BLaER1 (cell line): ENCODE data around the gene MGAT4B.

ENCODE experiments used
- H3K27ac ChIP-seq: shearing (Covaris generic); formaldehyde crosslinking; 2 replicates; pipeline ENCODE4 v1.8.1; 2022
- H3K27me3 ChIP-seq: shearing (Covaris generic); formaldehyde crosslinking; 2 replicates; pipeline ENCODE4 v1.8.1; 2022
- H3K36me3 ChIP-seq: shearing (Covaris generic); formaldehyde crosslinking; 2 replicates; pipeline ENCODE4 v1.8.1; 2022
- H3K4me1 ChIP-seq: shearing (Covaris generic); formaldehyde crosslinking; 2 replicates; pipeline ENCODE4 v1.8.1; 2022
- H3K4me2 ChIP-seq: shearing (Covaris generic); formaldehyde crosslinking; 2 replicates; pipeline ENCODE4 v1.8.1; 2022
- H3K4me3 ChIP-seq: shearing (Covaris generic); formaldehyde crosslinking; 2 replicates; pipeline ENCODE4 v1.8.1; 2022
- H3K9ac ChIP-seq: shearing (Covaris generic); formaldehyde crosslinking; 2 replicates; pipeline ENCODE4 v1.8.1; 2022
- H3K9me3 ChIP-seq: shearing (Covaris generic); formaldehyde crosslinking; 2 replicates; pipeline ENCODE4 v1.8.1; 2022
- H4K20me1 ChIP-seq: shearing (Covaris generic); formaldehyde crosslinking; 2 replicates; pipeline ENCODE4 v1.8.1; 2022
- Cebpa-rat ChIP-seq: shearing (Covaris generic); IDR thresholded peaks from 2 replicates; pipeline ENCODE4 v1.8.1; 2022

Gene MGAT4B

DNA sequence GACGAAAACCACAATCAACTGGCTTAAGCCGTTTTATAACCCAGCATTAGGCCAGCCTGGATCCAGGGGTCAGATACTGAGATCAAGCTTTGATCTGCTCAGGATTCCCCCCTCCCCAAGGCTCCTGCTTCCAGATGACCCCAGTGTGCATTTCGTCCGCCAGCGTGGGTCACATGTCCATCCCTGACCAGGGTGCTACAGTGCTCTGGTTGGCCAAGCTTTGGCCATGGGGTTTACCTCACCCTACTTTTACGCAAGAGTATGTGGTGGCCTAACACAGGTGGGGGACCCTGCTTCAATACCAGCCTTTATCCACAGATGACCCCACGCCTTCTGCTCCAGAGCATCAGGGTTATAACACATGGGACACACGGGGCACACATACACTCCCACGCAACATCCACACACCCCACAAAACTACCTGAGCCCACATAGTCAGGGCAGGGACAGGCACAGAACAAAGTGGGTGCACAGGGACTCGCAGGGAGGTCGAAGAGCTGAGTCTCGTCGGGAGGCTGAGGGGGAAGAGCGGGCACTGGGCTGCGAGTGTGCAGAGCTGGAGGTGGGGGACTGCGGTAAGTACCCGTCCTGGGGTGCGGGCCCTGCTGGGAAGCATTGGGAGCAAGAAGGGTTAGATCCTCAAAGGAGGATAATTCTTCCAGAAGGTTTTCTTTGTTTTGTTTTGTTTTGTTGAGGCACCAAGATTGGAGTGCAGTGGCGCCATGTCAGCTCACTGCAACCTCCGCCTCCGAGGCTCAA, 9.0 kb upstream of the MGAT4B start:
- H3K9me3 ChIP-seq, result peaks cover 4% of the 10 kb centered on the region; the same call in 1 of the 2 replicates
- H4K20me1 ChIP-seq, result peaks cover 14% of the 10 kb centered on the region; the same call in 1 of the 2 replicates
- no peak overlapping the region for H3K27ac ChIP-seq
- no peak overlapping the region for H3K9ac ChIP-seq
- H3K4me2 ChIP-seq, result no peak overlapping the region
- peaks cover 34% of the 10 kb centered on the region for H3K27me3 ChIP-seq
- H3K4me1 ChIP-seq, result peaks cover 42% of the 10 kb centered on the region
- TF ChIP-seq Cebpa-rat, result no peak
- no peak overlapping the region for H3K4me3 ChIP-seq
- peaks cover 45% of the 10 kb centered on the region for H3K36me3 ChIP-seq

DNA sequence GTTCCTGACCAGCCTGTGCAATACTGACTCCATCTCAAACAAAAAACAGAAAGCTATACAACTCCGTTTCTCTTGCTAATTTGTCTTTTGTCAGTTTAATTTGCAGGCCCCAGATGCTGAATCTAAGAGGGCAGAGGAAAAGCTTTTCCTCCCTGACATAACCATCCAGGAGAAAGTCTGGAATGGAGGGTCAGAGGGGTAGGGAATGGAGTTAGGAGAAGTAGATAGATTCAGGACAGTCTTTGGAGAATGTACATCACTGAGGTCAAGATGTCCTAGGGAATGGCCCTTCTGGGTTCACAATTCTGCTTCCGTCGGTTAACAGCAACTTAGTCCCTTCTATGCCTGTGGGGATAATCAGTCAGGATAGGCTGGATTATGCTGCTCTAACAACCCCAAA, 7.4 kb upstream of the MGAT4B start:
- H3K9ac ChIP-seq, result 0 out of 2 replicates have a peak overlapping the region, but pooled peaks have one; percentile 29
- H3K4me1 ChIP-seq, result peaks cover 27% of the 10 kb centered on the region
- no peak overlapping the region for H3K4me3 ChIP-seq
- no peak overlapping the region for H3K27ac ChIP-seq
- TF ChIP-seq Cebpa-rat, result no peak
- peaks cover 14% of the 10 kb centered on the region; the same call in 1 of the 2 replicates for H4K20me1 ChIP-seq
- no peak overlapping the region for H3K4me2 ChIP-seq
- H3K9me3 ChIP-seq, result peaks cover 5% of the 10 kb centered on the region; the same call in 1 of the 2 replicates
- H3K27me3 ChIP-seq, result peaks cover 34% of the 10 kb centered on the region
- peaks cover 45% of the 10 kb centered on the region for H3K36me3 ChIP-seq

DNA sequence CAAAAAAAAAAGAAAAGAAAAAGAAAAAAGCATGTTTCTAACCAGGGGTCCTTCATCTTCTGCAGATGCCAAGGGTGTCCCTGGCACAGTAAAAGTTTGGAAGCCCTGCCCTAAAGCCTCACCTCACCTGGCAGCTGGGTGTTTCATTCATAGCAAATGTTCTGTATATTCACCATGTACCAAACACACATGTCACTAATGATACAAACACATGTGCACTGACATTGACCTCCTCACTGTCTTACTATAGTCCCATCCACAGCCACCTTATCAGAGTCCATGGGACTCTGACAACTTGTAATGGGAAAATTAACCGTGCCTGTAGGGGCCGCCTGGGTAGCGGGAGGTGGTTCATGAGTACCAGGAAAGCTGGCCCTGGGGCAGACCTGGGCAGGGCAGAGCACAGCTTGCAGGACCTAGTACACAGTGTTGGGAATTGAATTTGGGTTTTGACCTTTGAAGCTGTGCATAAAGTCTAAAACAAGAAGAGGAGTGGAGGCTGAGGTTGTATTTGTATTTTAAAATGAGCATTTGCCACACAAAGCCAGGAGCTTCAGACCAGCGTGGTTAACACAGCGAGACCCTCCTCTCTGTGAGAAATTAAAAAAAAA, 6.4 kb upstream of the MGAT4B start:
- Histone ChIP-seq H3K4me3 (no peak overlapping the region), H3K9ac (no peak overlapping the region), H3K27ac (no peak overlapping the region), H4K20me1 (peaks cover 14% of the 10 kb centered on the region; the same call in 1 of the 2 replicates), H3K27me3 (peaks cover 28% of the 10 kb centered on the region), H3K9me3 (peaks cover 5% of the 10 kb centered on the region; the same call in 1 of the 2 replicates), H3K36me3 (peaks cover 45% of the 10 kb centered on the region), H3K4me2 (no peak overlapping the region), H3K4me1 (peaks cover 22% of the 10 kb centered on the region)
- no peak for TF ChIP-seq Cebpa-rat

DNA sequence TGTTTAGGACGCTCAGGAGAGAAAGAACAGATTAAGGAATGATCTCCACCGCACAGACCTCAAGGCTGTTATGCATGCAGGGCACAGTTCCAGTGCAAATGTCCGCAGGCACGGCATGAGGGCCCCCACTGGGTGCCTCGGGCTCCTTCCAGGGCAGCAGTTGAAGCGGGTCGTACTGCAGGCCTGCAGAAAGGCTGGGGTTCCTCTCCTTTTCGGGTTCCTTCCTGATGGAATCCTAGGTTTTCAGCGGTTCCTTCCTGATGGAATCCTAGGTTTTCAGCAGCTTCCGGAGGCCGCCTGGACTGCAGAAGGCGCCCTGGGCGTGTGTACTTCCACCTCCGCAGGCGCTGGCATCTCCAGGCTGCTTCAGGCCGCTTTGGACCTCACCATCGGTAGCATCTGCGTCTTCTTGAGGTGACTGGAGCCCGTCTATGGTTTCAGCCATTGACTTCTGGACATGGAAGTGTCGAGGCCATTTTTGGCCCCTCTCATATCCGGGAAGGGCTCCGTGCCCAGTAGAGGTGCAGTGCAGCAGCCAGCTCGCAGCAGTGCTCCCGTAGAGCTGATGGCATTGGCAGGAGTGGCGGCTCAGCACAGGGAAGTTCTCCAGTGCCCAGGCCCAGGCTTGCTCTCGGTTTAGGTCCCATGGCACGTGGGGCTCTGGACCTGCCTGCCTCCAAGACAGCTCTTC, 5.6 kb upstream of the MGAT4B start:
- Histone ChIP-seq H3K36me3 (peaks cover 45% of the 10 kb centered on the region), H3K9ac (no peak overlapping the region), H3K4me3 (no peak overlapping the region), H3K9me3 (peaks cover 5% of the 10 kb centered on the region; the same call in 1 of the 2 replicates), H4K20me1 (peaks cover 14% of the 10 kb centered on the region; the same call in 1 of the 2 replicates), H3K4me1 (peaks cover 20% of the 10 kb centered on the region), H3K27ac (no peak overlapping the region), H3K27me3 (peaks cover 20% of the 10 kb centered on the region), H3K4me2 (no peak overlapping the region)
- no peak for TF ChIP-seq Cebpa-rat

DNA sequence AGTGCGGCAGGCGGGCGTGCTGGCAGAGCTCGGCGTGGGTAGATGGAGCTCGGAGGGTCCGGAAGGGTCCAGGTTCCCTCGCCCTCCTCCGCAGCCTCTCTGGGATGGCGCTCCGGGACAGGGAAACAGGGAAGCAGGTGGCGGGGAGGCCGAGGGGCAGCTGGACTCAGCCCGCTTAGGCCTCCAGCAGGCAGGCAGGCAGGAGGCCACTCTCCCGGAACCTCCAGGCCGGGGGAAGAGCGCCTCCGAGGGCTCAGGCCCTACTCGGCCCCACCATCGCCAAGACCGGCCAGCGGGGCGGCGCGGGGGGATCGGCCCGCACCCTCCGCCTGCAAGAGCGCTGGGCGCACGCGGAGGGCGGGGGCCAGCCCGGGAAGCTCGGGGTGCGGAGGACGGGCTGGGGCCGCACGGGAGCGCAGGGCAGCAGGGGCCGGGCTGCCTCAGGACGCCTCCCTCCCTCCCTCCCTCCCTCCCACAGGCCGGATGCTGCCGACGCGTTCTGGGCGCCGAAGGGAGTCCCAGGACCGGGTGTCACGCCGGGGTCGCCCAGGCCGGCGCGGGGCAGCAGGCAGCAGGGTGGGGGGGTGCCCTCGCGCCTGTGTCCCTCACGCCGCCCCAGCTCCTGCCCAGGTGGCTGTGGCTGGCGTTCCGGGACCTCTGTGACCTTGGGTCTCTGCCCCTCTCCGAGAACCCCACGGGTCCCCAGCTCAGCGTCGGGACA, 977 bp downstream of the MGAT4B start:
- Histone ChIP-seq H3K4me3 (peak overlapping the region; percentile 85), H4K20me1 (peaks cover 49% of the 10 kb centered on the region), H3K36me3 (peaks cover 12% of the 10 kb centered on the region), H3K9me3 (peaks cover under 1% of the 10 kb centered on the region; the same call in 1 of the 2 replicates), H3K27ac (peak overlapping the region; percentile 84), H3K9ac (peak overlapping the region; percentile 90), H3K27me3 (no peaks in the 10 kb centered on the region), H3K4me1 (peaks cover 60% of the 10 kb centered on the region), H3K4me2 (peak overlapping the region; percentile 95)
- TF ChIP-seq Cebpa-rat, result no peak

DNA sequence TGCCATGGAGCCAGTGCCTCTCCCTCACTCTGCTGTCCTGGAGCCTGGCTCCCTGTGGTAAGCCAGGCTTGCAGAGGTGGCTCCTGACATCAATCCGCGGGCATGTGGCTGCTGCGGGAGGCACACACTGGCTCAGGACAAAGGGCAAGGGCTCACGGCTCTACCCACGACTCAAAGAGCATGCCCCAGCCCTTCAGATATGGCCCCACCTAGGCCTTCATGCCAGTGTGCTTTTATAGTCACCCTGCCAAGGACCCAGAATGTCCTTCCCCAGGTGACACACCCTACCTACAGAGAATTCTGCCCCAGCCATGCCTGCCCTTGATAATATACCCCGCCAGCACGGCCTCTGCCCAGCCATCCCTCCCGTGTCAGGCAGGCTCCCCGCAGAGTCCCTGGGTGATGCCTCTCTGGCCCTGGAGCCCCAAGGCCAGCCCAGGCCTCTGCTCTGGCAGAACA, 1.6 kb downstream of the MGAT4B start:
- peaks cover 18% of the 10 kb centered on the region for H3K36me3 ChIP-seq
- peak overlapping the region; percentile 84 for H3K27ac ChIP-seq
- H3K4me1 ChIP-seq, result peaks cover 61% of the 10 kb centered on the region

DNA sequence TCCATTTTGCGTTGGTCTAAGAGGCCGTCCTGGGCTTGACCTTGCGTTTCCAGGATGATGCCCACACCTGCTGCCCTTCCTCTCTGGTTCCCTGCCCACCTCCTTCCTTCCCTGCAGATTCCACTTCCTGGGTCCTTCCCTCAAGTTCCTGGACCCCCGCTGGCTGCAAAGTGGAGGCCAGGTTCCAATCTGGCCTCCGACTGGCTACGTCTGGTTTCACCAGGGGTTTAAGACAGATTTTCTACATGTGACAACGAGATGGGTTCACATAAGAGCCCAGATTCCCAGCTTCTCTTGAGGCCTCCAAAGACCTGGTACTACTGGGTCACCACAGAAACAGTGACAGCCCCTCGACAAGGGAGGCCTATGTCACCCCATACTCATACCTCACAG, 2.1 kb downstream of the MGAT4B start:
- Histone ChIP-seq H4K20me1 (peaks cover 50% of the 10 kb centered on the region), H3K27ac (peak overlapping the region; percentile 84), H3K36me3 (peaks cover 23% of the 10 kb centered on the region), H3K4me2 (peak overlapping the region; percentile 95), H3K9me3 (no peaks in the 10 kb centered on the region), H3K9ac (peak overlapping the region; percentile 90), H3K4me3 (peak overlapping the region; percentile 85), H3K4me1 (peaks cover 61% of the 10 kb centered on the region), H3K27me3 (no peaks in the 10 kb centered on the region)
- no peak for TF ChIP-seq Cebpa-rat

More for the DNA sequence above, 1.6 kb downstream of the MGAT4B start:
- H4K20me1 ChIP-seq, result peaks cover 50% of the 10 kb centered on the region
- no peaks in the 10 kb centered on the region for H3K9me3 ChIP-seq
- H3K4me2 ChIP-seq, result peak overlapping the region; percentile 95
- no peaks in the 10 kb centered on the region for H3K27me3 ChIP-seq
- H3K9ac ChIP-seq, result peak overlapping the region; percentile 90
- peak overlapping the region; percentile 85 for H3K4me3 ChIP-seq
- TF ChIP-seq Cebpa-rat, result no peak

DNA sequence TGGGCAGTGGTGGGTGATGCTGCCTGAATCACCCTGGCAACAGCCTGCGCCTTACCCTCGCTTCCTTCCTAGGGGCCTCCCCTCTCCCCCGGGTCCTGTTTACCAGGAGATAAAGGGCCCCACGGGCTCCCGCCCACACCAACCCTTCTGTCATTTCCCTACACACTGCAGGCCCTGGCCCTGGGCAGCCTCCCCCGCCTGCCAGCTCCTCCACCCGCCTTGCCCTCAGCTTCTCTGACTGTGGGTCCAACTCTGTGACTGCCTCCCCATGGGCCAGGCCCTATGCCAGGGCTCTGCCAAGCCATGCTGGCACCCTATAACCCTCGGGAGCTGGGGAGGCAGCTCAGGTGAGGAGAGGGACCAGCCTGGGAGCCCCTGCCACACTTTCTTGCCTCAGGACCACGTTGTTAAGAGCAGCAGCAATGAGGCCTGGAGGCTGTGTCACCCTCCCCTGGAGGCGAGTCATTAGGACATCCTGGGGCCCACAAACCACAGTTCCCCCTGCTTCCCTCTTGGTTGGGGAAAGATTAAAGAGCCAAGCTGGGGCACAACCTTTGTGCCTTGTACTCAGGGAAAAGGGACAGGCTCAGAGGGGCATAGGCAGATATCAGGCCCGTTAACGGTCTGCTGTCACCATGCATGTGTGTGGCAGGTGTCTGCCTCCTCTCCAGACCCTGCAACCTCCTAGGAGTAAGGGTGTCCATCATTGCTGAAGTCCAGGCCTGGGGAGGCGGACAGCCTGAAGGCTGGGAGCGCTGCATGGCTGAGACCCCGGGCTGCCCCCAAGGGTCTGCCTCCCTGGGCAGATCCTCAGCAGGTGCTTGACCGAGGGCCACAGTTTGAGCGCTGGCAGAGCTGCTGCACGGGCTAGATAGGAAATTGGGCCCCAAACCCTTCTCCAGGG, 2.8 kb downstream of the MGAT4B start:
- peak overlapping the region; percentile 84 for H3K27ac ChIP-seq
- TF ChIP-seq Cebpa-rat, result no peak
- peak overlapping the region; percentile 95 for H3K4me2 ChIP-seq
- H3K27me3 ChIP-seq, result no peaks in the 10 kb centered on the region
- H3K4me1 ChIP-seq, result peaks cover 61% of the 10 kb centered on the region
- peak overlapping the region; percentile 85 for H3K4me3 ChIP-seq
- H4K20me1 ChIP-seq, result peaks cover 50% of the 10 kb centered on the region
- peaks cover 30% of the 10 kb centered on the region for H3K36me3 ChIP-seq
- H3K9me3 ChIP-seq, result no peaks in the 10 kb centered on the region
- peak overlapping the region; percentile 90 for H3K9ac ChIP-seq
